Smooth muscle cell of the brain vasculature (primary cell): ENCODE data around the gene CLN3.
"Not testable (repeated sequence)": the region's sequence is repeated elsewhere in the genome, so short reads cannot be mapped to it uniquely, and the experiment has no call there.

Experiments used
- DNase-seq: peaks from one replicate; pipeline ENCODE4 v3.0.0-alpha.2; 2012; ENCODE audit warnings: low read depth, low spot score

Gene CLN3

GRCh38 chr16:28494121-28494851, 2.4 kb upstream of the CLN3 start, which contains the start of gene APOBR:
APOBR (plus strand) TSS chr16:28494643; CDS start chr16:28494682, 39 bp downstream.
- DNase-seq, result no peak

GRCh38 chr16:28492511-28492910, 637 bp upstream of the CLN3 start:
- no peak for DNase-seq

GRCh38 chr16:28491230-28491969, 474 bp downstream of the CLN3 start:
- no peak for DNase-seq

GRCh38 chr16:28486266-28486665, 5.6 kb downstream of the CLN3 start:
- DNase-seq, result no peak

- DNase-seq, result not testable (repeated sequence)
Measured at GRCh38 chr16:28483361-28483760, 8.5 kb downstream of the CLN3 start.

- DNase-seq, result no peak
Measured at GRCh38 chr16:28482026-28482425, 9.8 kb downstream of the CLN3 start.

GRCh38 chr16:28478506-28479180, 13.2 kb downstream of the CLN3 start:
- DNase-seq, result no peak

GRCh38 chr16:28477311-28477920, 14.5 kb downstream of the CLN3 start:
- no peak for DNase-seq

- DNase-seq, result no peak
Measured at GRCh38 chr16:28475221-28475620, 16.7 kb downstream of the CLN3 start.

- DNase-seq, result no peak
Measured at GRCh38 chr16:28473714-28474265, 18.1 kb downstream of the CLN3 start.

- DNase-seq, result not testable (repeated sequence)
Measured at GRCh38 chr16:28447081-28447480, 44.8 kb downstream of the CLN3 start.

GRCh38 chr16:28446388-28446787, 45.5 kb downstream of the CLN3 start:
- not testable (repeated sequence) for DNase-seq

- not testable (repeated sequence) for DNase-seq
Measured at GRCh38 chr16:28443943-28444342, 47.9 kb downstream of the CLN3 start.

GRCh38 chr16:28438899-28439298, 53.0 kb downstream of the CLN3 start:
- DNase-seq, result not testable (repeated sequence)

GRCh38 chr16:28435340-28435739, 56.5 kb downstream of the CLN3 start:
- not testable (repeated sequence) for DNase-seq
